Measurements from ENCODE around the gene HAP1.
"Not testable (repeated sequence)": the region's sequence is repeated elsewhere in the genome, so short reads cannot be mapped to it uniquely, and the experiment has no call there.

HAP1 gene

DNA sequence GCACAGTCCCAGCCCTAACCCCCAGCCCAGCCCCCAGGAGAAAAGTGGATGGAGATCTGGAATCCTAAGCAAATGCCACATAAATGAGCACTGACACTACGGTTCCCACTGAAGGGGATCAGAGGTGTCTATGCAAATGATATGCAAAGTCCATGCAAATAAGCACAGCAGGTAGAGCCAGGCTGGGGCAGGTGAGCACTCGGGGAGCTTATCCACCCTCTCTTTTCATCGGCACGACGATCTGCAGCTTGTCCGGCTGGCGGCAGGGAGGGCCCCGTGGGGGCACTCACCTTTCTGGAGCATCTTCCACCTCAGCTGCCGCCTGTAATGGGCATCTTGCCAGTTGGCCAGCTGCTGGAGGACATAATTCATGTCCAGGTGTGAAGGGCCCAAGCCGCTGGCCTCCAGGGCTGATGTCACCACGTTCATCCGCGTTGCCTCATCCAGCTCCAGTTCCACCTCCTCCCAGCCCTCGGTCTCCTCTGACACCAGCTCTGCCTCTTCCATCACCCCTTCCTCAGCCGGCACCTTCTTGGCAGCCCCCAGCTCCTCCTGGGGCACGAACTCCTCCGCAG, 9.9 kb downstream of the HAP1 start:
- no peak for DNase-seq (ENCODE audit: low spot score)

DNA sequence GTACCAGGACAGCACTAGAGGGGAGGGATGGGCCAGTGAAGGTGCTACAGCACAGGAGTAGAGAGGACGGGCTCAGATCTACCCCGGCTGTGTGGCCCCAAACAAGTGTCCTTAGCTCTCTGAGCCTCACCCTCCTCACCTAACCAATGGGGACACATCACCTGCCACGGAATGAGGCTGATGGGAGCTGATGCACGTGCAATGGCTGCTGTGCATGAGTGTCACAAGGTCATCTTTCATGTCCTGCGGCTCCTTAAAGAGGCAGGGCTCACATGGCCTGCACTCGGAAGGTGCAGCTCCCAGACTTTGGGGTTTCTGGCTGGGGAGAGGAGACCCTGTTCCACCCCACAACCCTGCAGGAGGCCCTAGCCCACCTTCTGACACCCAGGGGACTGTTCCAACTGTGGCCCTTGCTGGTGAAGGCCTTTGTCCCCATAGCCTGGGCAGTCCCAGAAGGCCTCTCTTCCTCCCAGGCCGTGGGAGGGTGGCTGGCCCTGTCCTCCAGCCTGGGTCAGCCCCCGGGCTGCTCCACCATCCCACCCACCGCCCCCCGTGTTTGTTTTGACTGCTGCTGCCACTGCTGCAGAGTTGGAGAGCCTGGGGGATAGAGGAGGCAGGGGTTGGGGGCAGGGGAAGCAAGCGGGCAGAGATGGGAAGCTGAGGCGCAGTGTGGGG, 10.5 kb downstream of the HAP1 start:
- no peak for DNase-seq (ENCODE audit: low spot score)

DNA sequence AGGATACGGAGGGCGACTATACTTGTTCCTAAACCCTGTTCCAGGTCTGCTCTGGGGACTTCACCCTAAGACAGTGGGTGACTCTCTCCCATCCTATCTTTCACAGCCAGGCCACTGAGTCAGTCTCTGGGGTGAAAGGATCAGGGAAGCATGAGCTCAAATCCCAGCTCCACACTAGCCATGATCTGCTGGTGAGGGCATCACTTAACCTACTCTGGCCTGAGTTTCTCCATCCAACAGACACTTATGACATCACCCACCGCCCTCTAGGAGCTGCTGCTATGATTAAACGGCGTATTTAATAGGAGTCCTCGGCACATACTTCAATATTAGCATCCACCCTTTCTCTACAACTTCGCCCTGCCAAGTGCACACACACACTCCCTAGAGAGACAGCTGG, 12.2 kb downstream of the HAP1 start:
- DNase-seq (ENCODE audit: low spot score): no peak

DNA sequence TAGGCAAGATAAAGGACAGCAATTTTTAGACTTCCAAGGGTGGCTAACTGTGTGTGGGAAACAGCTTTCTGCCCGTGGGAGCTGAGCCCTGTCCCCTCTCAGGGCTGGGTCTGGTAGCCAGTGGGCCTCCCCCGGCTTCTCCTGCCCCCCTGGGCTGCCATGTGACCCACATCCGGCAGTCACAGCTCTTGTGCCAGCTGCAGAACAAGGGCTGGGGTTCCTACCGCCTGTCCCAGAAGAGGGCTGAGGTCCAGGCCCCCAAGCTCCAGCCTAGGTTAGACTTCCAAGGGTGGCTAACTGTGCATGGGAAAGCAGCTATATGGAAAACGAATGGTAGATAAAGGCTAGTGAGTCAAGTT, 16.2 kb downstream of the HAP1 start:
- DNase-seq (ENCODE audit: low spot score): no peak

DNA sequence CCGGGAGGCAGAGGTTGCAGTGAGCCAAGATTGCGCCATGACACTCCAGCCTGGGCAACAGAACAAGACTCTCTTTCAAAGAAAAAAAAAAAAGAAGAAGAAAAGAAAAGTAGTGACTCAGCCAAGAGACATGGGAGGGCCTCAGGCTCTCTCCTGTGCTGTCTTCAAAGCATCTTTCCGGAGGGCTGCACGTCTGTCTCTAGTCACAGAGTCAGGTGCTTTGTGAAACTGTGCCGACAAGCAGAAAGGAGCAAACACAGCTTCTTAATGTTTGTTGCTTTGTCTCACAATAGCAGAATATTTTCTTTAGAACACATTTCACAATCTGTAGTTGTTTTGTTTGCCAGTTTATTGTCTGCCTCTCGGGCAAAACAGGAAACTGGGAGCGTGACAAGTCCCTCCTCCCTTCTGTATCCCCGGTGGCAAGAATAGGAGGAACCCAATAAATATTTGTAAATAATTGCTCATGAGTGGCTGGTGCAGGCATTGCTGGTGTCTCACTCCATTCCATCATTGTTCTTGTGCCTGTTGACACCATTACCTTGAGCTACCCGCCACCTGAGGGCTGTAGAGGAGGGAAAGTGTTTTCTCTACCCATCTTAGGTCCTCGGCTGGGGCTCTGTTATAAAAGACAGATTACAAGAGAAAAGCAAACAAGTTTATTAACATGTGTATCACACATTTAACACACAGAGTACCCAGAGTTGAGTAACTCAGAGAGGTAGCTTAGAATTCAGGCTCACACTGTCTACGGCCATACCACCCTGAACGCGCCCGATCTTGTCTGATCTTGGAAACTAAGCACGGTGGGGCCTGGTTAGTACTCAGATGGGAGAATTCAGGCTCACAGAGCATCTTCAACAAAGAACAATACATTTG, 16.8 kb downstream of the HAP1 start:
- DNase-seq (ENCODE audit: low spot score): no peak

DNA sequence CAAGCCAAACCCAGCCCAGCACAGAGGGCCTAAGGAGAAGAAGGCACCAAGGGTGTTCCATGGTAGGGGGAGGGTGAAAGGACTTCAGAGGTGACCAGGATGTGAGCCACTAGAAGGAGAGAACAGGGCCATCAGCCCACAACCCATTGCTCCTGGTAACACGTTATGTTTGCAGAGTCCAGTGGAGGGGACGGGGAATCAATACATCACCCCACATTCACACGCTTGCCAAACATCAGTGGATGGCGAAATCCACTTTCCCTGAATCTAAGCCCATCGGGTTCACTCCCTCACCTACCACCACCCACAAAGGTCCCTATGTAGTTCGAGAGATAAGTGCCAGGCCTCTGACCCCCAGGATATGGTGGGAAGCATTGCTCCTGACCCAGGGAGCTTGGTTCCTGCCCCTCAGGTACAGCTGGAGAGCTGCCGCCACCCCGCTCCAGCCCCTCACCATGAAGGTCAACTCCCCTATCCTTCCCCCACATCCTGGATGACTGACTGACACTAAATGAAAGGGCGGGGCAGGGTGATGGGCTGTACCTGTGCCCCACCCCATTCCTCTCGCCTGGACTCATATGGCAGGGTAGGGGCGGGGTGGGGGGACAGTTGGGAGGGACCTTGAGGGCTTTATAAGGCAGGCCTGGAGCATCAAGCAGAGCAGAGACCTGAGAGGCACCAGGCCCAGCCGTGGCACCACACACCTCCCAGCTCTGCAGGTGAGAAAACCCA, 22.6 kb downstream of the HAP1 start, which contains the start of gene GAST:
Gene GAST (plus strand): TSS at position 663 of the 732 bp plus-strand sequence. CDS start 3,106 bp downstream, outside the sequence.
- no peak for DNase-seq (ENCODE audit: low spot score)

DNA sequence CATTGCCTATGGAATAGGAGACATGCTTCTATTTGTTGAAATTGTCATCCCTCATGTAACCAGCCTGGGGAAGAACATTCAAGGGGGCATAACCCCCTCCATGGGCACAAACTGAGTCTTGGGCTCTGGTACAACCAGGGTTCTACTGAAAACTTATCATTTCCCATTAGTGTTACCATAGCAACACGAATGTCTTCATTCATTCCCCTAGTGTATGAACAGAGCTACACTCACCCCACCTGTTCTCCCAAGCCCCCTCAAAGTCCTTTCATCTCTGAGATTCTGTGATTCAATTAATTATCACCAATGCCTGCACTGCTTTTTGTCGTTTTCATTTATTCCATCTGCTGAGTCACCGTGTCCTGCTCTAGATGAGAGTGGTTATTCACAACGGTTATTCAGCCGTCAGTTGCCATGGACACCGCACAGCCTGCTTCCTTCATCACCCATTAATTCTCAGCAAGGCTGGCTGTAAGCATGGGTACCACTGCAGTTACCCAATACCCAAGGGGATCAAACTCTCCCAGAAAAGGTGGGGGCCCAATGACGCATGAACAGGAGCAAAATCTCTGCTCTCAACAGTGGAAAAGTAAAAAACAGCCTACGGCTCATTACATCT, 23.9 kb downstream of the HAP1 start:
- no peak for DNase-seq (ENCODE audit: low spot score)

DNA sequence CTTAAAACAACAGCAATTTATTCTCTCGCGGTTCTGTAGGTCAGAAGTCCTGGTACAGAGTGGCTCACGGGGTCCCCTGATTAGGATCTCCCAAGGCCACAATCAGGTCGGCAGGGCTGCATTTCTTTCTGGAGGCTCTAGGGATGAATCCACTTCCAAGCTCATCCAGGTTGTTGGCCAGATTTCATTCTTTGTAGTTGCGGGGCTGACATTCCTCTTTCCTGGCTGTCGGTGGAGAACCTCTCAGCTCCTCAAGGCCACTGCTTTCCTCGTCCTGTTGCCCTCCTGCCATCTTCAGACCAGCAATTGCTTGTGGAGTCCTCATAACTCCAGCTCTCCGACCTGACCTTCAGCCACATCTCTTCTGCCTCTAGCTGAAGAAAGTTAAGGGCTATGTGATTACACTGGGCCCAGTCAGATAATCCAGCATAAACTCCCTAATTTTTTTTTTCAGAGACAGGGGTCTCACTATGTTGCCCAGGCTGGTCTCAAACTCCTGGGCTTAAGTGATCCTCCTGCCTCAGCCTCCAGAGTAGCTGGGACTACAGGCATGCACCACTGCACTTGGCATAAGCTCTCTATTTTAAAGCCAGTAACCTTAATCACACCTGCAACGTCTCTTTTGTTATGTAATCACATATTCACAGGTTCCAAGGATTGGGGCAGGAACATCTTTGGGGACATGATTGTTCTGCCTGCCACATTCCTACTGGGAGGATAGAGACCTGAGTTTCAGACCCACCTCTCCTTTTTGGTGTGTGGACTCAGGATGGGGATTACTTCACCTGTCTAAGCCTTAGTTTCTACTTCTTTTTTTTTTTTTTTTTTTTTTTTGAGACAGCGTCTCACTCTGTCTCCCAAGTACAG, 26.4 kb downstream of the HAP1 start:
- no peak for DNase-seq (ENCODE audit: low spot score)

DNA sequence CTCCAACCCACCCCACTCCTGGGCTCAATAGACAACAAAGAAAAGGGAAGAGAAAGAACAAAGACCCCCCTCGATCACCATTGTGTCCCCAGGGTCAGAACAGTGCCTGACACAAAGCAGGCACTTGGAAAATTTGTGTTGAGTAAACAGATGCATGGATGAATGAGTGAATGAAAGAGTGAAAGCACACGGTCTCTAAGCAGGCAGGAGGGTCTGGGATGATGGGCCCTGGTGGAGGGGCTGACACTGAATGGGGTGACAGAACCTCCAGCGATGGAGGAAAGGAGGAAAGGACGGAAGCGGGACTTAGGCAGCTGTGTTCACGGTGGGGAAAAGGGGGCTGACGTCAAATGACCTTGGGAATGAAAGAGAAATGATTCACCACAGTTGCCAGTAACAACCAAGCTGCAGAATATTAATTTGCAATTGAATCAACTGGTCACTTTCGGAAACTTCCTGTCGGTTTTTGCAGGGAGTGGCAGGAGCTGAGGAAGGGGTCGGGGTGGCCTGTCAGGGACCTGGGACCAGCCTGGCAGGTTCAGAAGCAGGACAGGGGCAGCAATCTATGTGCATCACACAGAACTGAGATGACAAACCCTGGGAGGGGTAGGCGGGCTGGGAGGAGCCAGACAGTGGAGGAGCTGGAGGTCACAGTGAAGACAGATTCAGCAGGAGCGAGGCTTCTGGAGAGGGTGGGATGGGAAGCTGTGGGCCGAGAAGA, 29.0 kb downstream of the HAP1 start:
- no peak for DNase-seq (ENCODE audit: low spot score)

DNA sequence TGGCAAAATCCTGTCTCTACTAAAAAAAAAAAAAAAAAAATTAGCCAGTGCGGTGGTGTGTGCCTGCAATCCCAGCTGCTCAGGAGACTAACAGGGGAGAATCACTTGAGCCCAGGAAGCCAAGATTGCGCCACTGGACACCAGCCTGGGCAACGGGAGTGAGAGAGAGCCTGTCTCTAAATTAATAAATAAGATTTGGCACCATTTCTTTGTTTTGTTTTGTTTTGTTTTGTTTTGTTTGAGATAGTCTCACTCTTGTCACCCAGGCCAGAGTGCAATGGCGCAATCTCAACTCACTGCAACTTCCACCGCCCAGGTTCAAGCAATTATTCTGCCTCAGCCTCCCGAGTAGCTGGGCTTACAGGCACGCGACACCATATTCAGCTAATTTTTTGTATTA, 31.7 kb downstream of the HAP1 start:
- no peak for DNase-seq (ENCODE audit: low spot score)

DNA sequence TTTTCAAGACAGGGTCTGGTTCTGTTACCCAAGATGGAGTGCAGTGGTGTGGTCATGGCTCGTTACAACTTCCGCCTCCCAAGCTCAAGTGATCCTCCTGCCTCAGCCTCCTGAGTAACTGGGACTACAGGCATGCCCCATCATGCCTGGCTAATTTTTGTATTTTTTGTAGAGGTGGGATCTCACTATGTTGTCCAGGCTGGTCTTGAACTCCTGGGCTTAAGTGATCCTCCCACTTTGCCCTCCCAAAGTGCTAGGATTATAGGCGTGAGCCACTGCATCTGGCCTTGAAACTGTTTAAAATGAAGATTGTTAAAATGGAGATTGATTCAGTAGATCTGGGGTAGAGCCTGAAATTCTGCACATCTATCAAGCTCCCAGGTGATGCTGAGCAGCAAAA, 33.6 kb downstream of the HAP1 start:
- DNase-seq (ENCODE audit: low spot score): not testable (repeated sequence)

DNA sequence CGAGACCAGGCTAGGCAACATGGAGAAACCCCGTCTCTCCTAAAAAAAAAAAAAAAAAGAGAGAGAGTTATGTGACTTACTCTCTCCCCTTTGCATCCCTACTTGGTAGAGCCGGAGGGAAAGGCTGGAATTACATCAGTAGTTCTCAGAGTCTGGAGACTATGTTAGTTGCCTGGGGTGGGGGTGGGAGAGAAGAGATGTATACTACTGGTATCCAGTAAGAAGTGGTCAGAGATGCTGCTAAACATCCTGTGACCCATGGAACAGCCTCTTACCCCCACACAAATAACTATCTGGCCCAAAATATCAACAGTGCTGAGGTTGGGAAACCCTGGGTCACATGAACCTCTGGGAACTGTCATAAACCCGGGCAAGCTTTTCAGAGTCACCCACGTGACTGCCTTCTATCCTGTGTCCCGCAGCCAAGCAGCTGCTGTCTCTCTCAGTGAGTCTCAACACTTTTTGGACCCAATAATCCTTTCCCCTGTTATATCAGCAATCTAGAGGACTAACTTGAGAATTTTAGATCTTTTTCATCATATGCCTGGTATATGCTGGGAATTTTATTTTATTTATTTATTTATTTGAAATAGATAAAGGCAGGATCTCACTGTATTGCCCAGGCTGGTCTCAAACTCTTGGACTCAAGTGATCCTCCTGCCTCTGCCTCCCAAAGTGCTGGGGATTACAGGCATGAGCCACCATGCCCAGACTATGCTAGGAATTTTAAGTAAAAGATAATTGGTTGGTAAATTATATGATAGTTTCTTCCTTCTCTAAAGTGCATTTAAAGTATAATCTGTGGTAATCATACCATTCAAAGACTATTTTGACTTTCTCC, 37.1 kb downstream of the HAP1 start:
- DNase-seq (ENCODE audit: low spot score): no peak

DNA sequence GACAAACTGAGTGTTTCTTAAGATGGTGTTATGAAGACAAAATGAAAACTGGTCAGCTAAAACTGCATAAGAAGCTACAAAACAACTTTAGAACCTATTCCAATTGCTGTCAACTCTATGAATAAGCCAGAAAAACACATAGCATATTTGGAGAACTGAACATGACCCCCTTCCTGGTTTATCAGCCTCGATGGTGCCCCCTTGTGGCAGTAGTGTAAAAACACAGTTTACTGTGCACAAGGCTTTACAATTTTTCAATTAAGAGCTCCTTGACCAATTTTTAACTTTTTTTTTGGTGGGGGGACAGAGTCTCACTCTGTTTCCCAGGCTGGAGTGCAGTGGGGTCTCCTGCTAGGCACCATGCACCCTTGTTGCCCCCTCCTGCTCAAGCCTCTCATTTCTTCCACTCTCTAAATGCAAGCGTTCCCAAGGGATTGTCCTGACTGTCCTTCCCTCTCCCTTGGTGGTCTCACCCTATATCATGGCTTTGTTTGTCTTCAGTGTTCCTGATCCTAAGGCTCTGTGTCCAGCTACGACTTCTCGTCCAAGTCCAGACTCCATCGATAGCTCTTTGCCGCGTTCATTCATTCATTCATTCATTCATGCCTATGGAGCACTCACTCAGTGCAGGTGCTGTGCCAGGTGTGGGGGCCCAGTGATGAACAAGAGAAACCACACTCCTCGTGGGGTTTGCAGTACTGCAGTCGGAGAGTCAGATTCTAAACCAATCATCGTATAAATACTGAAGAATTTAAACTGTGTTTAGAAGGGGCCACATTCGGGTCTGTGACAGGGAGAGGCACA, 38.3 kb downstream of the HAP1 start:
- peak; percentile 89 for DNase-seq (ENCODE audit: low spot score)

DNA sequence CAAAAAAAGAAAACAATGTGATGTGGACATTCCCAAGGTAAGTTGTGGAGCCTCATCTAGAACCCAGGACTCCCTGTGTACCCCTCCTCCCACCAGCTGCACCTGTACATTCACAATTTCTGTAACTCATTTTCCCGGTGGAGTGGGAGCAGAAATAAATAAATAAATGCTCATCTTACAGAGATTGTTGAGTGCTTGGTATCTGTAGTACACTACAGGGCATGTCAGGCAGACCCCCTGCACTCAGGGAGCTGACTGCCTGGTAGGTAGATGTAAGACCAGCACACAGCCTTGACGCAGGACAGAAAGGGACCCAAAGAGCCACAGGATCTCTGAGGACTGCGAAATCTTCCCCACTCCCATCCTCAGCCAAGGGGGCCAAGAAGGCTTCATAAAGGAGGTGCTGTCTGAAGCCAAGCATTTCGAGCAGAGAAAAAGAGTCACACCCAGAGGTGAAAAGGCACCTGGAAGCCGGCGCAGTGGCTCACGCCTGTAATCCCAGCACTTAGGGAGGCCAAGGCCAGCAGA, 39.2 kb downstream of the HAP1 start:
- DNase-seq (ENCODE audit: low spot score): peak; percentile 29

DNA sequence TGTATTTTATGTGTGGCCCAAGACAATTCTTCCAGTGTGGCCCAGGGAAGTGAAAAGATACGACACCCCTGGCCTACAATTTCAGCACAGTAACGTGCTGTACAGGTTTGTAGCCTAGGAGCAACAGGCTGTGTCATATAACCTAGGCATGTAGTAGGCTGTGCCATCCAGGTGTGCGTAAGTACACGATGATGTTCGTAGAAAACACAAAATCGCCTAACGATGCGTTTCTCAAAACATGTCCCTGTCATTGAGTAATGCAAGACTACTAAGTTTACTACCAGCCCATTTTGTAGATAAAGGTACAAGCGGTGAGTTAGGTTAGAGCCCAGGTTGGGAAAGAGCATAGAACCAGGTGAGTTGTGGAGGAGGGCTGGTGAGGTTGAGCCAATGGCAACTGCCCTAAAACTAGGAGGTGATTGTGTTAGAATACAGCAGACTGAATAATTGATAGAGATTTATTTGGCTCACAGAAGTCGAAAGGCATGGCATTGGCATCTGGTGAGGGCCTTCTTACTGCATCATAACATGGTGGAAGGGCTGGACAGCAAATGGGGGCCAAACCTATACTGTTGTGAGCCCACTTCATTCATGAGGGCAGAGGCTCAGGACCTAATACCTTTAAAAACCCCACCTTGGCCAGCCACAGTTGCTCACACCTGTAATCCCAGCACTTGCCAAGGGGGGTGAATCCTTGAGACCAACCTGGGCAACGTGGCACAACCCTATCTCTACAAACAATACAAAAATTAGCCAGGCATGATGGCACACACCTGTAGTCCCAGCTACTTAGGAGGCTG, 41.5 kb downstream of the HAP1 start:
- peak; percentile 23 for DNase-seq (ENCODE audit: low spot score)

DNA sequence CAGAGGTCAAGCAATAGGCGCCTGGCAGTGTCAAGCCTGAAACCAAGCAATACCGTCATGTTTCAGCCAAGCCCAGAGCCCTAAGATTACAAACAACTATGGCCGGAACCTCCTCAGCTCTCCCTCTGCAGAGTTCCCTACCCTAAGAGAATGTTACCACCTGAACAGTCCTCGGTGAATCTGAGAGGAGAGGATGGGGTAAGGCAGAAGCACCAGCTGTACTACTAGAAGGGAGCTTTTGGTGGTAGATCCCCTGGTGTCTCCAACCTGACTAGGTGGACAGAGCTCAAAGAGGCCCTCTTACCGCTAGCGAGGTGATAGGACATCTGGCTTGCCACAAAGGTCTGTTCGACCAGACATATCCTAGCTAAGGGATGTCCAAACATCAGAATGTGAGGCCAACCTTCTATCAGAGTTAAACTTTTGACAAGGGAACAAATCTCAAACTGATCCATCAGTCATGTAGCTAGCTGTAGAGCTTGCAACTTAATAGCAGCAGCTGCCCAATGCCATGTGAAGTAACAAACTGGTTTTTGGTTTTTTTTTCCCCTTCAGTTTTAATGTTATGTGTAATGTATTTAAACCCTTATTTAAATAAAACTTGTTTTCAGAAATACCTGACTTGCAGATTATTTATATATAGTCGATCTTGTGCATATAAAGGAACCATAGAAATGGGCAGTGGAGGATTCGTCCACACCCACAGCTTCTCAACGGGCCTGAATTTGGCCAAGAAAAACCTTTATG, 43.2 kb downstream of the HAP1 start:
- DNase-seq (ENCODE audit: low spot score): peak; percentile 30

DNA sequence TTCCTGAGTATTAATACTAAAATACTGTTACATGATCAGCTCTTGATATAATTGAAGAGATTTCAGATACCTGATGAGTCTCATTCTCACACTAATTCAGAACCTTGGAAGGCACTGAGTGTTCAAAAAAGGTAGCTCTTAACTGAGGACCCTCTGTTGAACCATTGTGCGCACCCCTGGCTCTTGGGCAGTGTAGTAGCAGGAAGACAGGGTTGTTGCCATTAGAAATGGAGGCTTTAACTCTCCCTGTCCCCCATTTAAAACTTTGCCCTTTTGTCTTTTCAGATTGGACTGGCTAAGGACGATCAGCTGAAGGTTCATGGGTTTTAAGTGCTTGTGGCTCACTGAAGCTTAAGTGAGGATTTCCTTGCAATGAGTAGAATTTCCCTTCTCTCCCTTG, 43.9 kb downstream of the HAP1 start:
- DNase-seq (ENCODE audit: low spot score): peak; percentile 22

Data from hematopoietic multipotent progenitor cell treated with erythropoietin and hydrocortisone succinate and interleukin-3 and kit ligand, for 17 days (in vitro differentiated cells).